ENCODE results near the gene PLEKHG3. TPM values are rescaled to one million over a fixed set of nuclear protein-coding genes. Genes with fewer than 3 reads are reported as not detected.

Gene PLEKHG3
- total and polyA plus RNA-seq, 2 donors (not counting 1 experiment from before 2014, with no cell fraction given): 0.17 to 3.0 TPM

GRCh38 chr14:64792231-64792630, 88.0 kb downstream of the PLEKHG3 start:
- Histone ChIP-seq H3K36me3 (ENCODE audit: control insufficient read depth, insufficient read depth, low read length) (no peaks in the 10 kb centered on the region), H3K4me1 (ENCODE audit: control insufficient read depth, extremely low read depth, insufficient read depth, low read length) (peaks cover 2% of the 10 kb centered on the region), H4K20me1 (ENCODE audit: control insufficient read depth, extremely low read depth, insufficient read depth, low read length) (no peaks in the 10 kb centered on the region), H3K4me2 (ENCODE audit: extremely low read depth, insufficient read depth, low read length) (no peak overlapping the region), H3K4me3 (replicated peaks in 1 of 4; ENCODE audit: control extremely low read depth in 1 of 4, insufficient read depth in 1 of 4, low read depth in 3 of 4, low read length in 4 of 4) (no peak overlapping the region), H3K79me2 (ENCODE audit: control insufficient read depth, insufficient read depth, low read length) (no peaks in the 10 kb centered on the region), H3K27ac (ENCODE audit: insufficient read depth, low read length) (no peak overlapping the region), H3K9ac (ENCODE audit: insufficient read depth, low read length) (no peak overlapping the region), H3K27me3 (ENCODE audit: control insufficient read depth, insufficient read depth, low read length) (peaks cover 5% of the 10 kb centered on the region), H2AFZ (ENCODE audit: low read length) (no peak overlapping the region), H3K9me3 (ENCODE audit: control insufficient read depth, insufficient read depth, low read depth, low read length) (no peaks in the 10 kb centered on the region)
- TF ChIP-seq EZH2 (IDR thresholded peaks at IDR 0.05; ENCODE audit: low read length, missing control alignments) (no peak), CTCF (conservative IDR thresholded peaks at IDR 0.05 in 1 of 2, IDR thresholded peaks at IDR 0.05 in 1 of 2; ENCODE audit: low read depth in 1 of 2, low read length in 2 of 2) (no peak)
- DNase-seq (ENCODE audit: low read depth in 2 of 2): no peak

- H3K27ac ChIP-seq (ENCODE audit: insufficient read depth, low read length): no peak overlapping the region
- no peak overlapping the region for H3K4me2 ChIP-seq (ENCODE audit: extremely low read depth, insufficient read depth, low read length)
- H3K79me2 ChIP-seq (ENCODE audit: control insufficient read depth, insufficient read depth, low read length): no peaks in the 10 kb centered on the region
- H3K4me1 ChIP-seq (ENCODE audit: control insufficient read depth, extremely low read depth, insufficient read depth, low read length): peaks cover 2% of the 10 kb centered on the region
- no peak overlapping the region for H3K9ac ChIP-seq (ENCODE audit: insufficient read depth, low read length)
- H2AFZ ChIP-seq (ENCODE audit: low read length): no peak overlapping the region
- peaks cover 5% of the 10 kb centered on the region for H3K27me3 ChIP-seq (ENCODE audit: control insufficient read depth, insufficient read depth, low read length)
- TF ChIP-seq CTCF (conservative IDR thresholded peaks at IDR 0.05 in 1 of 2, IDR thresholded peaks at IDR 0.05 in 1 of 2; ENCODE audit: low read depth in 1 of 2, low read length in 2 of 2) (no peak), EZH2 (IDR thresholded peaks at IDR 0.05; ENCODE audit: low read length, missing control alignments) (no peak)
- H3K36me3 ChIP-seq (ENCODE audit: control insufficient read depth, insufficient read depth, low read length): no peaks in the 10 kb centered on the region
- H3K4me3 ChIP-seq (replicated peaks in 1 of 4; ENCODE audit: control extremely low read depth in 1 of 4, insufficient read depth in 1 of 4, low read depth in 3 of 4, low read length in 4 of 4): no peak overlapping the region
- no peak for DNase-seq (ENCODE audit: low read depth in 2 of 2)
- no peaks in the 10 kb centered on the region for H3K9me3 ChIP-seq (ENCODE audit: control insufficient read depth, insufficient read depth, low read depth, low read length)
- H4K20me1 ChIP-seq (ENCODE audit: control insufficient read depth, extremely low read depth, insufficient read depth, low read length): no peaks in the 10 kb centered on the region
These were observed 88.8 kb downstream of the PLEKHG3 start for GRCh38 chr14:64792871-64793560.

GRCh38 chr14:64795211-64795610, 91.0 kb downstream of the PLEKHG3 start:
- Histone ChIP-seq H3K27ac (ENCODE audit: insufficient read depth, low read length) (no peak overlapping the region), H3K4me1 (ENCODE audit: control insufficient read depth, extremely low read depth, insufficient read depth, low read length) (no peaks in the 10 kb centered on the region), H3K36me3 (ENCODE audit: control insufficient read depth, insufficient read depth, low read length) (no peaks in the 10 kb centered on the region), H3K4me3 (replicated peaks in 1 of 4; ENCODE audit: control extremely low read depth in 1 of 4, insufficient read depth in 1 of 4, low read depth in 3 of 4, low read length in 4 of 4) (no peak overlapping the region), H2AFZ (ENCODE audit: low read length) (no peak overlapping the region), H3K9ac (ENCODE audit: insufficient read depth, low read length) (no peak overlapping the region), H3K79me2 (ENCODE audit: control insufficient read depth, insufficient read depth, low read length) (no peaks in the 10 kb centered on the region), H3K9me3 (ENCODE audit: control insufficient read depth, insufficient read depth, low read depth, low read length) (no peaks in the 10 kb centered on the region), H3K4me2 (ENCODE audit: extremely low read depth, insufficient read depth, low read length) (no peak overlapping the region), H3K27me3 (ENCODE audit: control insufficient read depth, insufficient read depth, low read length) (peaks cover 5% of the 10 kb centered on the region), H4K20me1 (ENCODE audit: control insufficient read depth, extremely low read depth, insufficient read depth, low read length) (no peaks in the 10 kb centered on the region)
- no peak for DNase-seq (ENCODE audit: low read depth in 2 of 2)
- TF ChIP-seq CTCF (conservative IDR thresholded peaks at IDR 0.05 in 1 of 2, IDR thresholded peaks at IDR 0.05 in 1 of 2; ENCODE audit: low read depth in 1 of 2, low read length in 2 of 2) (no peak), EZH2 (IDR thresholded peaks at IDR 0.05; ENCODE audit: low read length, missing control alignments) (no peak)

Data from fibroblast of lung (primary cell).